GM19395 (cell line): ENCODE data around the gene PIGK.

ENCODE experiments used
- ATAC-seq: cut with Tn5 transposase; IDR thresholded peaks from one replicate; pipeline ENCODE4 v1.9.1; 2021; ENCODE audit warnings: mild to moderate bottlenecking, moderate library complexity; ENCODE audit not compliant: unreplicated experiment

Gene PIGK

GRCh38 chr1:77103486-77103885 is 115.7 kb downstream of the PIGK start:
- ATAC-seq = no peak

- no peak for ATAC-seq
Measured at GRCh38 chr1:77100875-77101274, 118.4 kb downstream of the PIGK start.

- ATAC-seq = no peak
Measured at GRCh38 chr1:77096496-77097255, 122.6 kb downstream of the PIGK start.

GRCh38 chr1:77095236-77095635 is 124.0 kb downstream of the PIGK start:
- ATAC-seq = no peak

GRCh38 chr1:77089756-77090155 is 129.5 kb downstream of the PIGK start:
- ATAC-seq = no peak

- ATAC-seq = no peak
Measured at GRCh38 chr1:77085109-77085508, 134.1 kb downstream of the PIGK start.

- no peak for ATAC-seq
Measured at GRCh38 chr1:77084457-77084856, 134.8 kb downstream of the PIGK start.

GRCh38 chr1:77081834-77082233 is 137.4 kb downstream of the PIGK start:
- ATAC-seq = no peak

GRCh38 chr1:77076759-77077158 is 142.5 kb downstream of the PIGK start:
- no peak for ATAC-seq

- ATAC-seq = no peak
Measured at GRCh38 chr1:77068013-77068412, 151.2 kb downstream of the PIGK start.

- ATAC-seq = no peak
Measured at GRCh38 chr1:77065693-77066342, 153.4 kb downstream of the PIGK start.

- ATAC-seq = no peak
Measured at GRCh38 chr1:77064246-77064645, 155.0 kb downstream of the PIGK start.

- no peak for ATAC-seq
Measured at GRCh38 chr1:77063118-77063517, 156.1 kb downstream of the PIGK start.

GRCh38 chr1:77061162-77061561 is 158.1 kb downstream of the PIGK start:
- ATAC-seq = no peak

GRCh38 chr1:77060000-77060399 is 159.2 kb downstream of the PIGK start:
- ATAC-seq = no peak

- no peak for ATAC-seq
Measured at GRCh38 chr1:77057994-77058585, 161.1 kb downstream of the PIGK start.

- no peak for ATAC-seq
Measured at GRCh38 chr1:77056525-77056924, 162.7 kb downstream of the PIGK start.

GRCh38 chr1:77051425-77051824 is 167.8 kb downstream of the PIGK start:
- no peak for ATAC-seq

- no peak for ATAC-seq
Measured at GRCh38 chr1:77048615-77049005, 170.6 kb downstream of the PIGK start.

GRCh38 chr1:77047978-77048614 is 171.1 kb downstream of the PIGK start:
- ATAC-seq = no peak

GRCh38 chr1:77047575-77047974 is 171.7 kb downstream of the PIGK start:
- no peak for ATAC-seq
